Colonic mucosa (tissue), 4 donors: ENCODE measurements around the gene CDH12. TPM values are rescaled to one million over a fixed set of nuclear protein-coding genes. Genes with fewer than 3 reads are reported as not detected.
"Not testable (repeated sequence)": the region's sequence is repeated elsewhere in the genome, so short reads cannot be mapped to it uniquely, and the experiment has no call there.

Source experiments
- DNase-seq: peaks from one replicate; pipeline ENCODE4 v3.0.0-alpha.2; 2020
- H3K27ac ChIP-seq: fragments of 200-600 bp; one replicate; pipeline ENCODE4 v1.8.0; 2021
- H3K27me3 ChIP-seq: fragments of 200-600 bp; one replicate; pipeline ENCODE4 v1.8.0; 2021
- H3K36me3 ChIP-seq: fragments of 200-600 bp; one replicate; pipeline ENCODE4 v1.8.0; 2021
- H3K4me1 ChIP-seq: fragments of 200-600 bp; one replicate; pipeline ENCODE4 v1.8.0; 2021; ENCODE audit warnings: mild to moderate bottlenecking
- H3K4me3 ChIP-seq: fragments of 200-600 bp; one replicate; pipeline ENCODE4 v1.8.0; 2021
- H3K9ac ChIP-seq, 2 donors: one replicate each; pipeline ENCODE4 v1.7.0; 2013; ENCODE audit warnings: control low read depth in 2 of 2, low read depth in 2 of 2, low read length in 2 of 2
- H3K9me3 ChIP-seq: fragments of 200-600 bp; one replicate; pipeline ENCODE4 v1.8.0; 2021
- intact Hi-C: fragments of 100-400 bp; cut with DNase I; formaldehyde crosslinking; loops from one replicate; pipeline ENCODE4 v1.14.1; 2022
- total RNA-seq, 2 donors: library from RNA; stranded (reverse); fragmentation: NEBNext Ultra II Directional in 1 of 2; extraction: Animal tissue kit (Norgen Biotek cat#: 25700) in 1 of 2; gene quantifications; one replicate each; pipeline ENCODE4 v1.2.1, GENCODE V29; 2021
- TF ChIP-seq, protein P1 (sequence below): fragments of 200-600 bp; IDR thresholded peaks from one replicate; pipeline ENCODE4 v1.8.0; 2022; ENCODE audit warnings: antibody characterized with exemption, mild to moderate bottlenecking
- donor health status: healthy.
- donor health status: DM: no; HTN: no; CAD: no.
- donor health status: DM: no; HTN: no; CAD: no.

The CDH12 gene
- total RNA-seq, 2 donors from 2014 or later, result not detected

DNA sequence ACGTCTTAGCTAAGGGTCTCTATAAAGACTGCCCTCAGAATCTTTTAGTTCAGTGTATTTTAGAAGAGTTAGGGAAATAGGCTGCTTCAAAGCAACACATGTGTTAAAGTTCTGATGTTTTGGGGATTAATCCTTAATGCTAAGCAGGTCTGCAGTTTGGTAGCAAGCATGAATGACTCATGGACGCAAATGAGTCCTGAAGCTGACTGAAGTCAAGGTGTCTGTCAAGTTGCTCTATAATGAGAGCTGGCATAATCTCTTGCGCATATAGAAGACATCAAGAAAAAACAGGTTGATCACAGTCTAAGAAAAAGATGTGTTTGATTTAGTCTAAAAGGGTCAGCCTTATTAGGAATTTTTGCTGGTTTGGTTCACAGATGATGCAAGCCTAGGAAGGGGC, 630.1 kb downstream of the CDH12 start:
- TF ChIP-seq, protein P1, sequence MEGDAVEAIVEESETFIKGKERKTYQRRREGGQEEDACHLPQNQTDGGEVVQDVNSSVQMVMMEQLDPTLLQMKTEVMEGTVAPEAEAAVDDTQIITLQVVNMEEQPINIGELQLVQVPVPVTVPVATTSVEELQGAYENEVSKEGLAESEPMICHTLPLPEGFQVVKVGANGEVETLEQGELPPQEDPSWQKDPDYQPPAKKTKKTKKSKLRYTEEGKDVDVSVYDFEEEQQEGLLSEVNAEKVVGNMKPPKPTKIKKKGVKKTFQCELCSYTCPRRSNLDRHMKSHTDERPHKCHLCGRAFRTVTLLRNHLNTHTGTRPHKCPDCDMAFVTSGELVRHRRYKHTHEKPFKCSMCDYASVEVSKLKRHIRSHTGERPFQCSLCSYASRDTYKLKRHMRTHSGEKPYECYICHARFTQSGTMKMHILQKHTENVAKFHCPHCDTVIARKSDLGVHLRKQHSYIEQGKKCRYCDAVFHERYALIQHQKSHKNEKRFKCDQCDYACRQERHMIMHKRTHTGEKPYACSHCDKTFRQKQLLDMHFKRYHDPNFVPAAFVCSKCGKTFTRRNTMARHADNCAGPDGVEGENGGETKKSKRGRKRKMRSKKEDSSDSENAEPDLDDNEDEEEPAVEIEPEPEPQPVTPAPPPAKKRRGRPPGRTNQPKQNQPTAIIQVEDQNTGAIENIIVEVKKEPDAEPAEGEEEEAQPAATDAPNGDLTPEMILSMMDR, result no peak
- no peak for DNase-seq
- no peak overlapping the region for H3K27ac ChIP-seq
- no peaks in the 10 kb centered on the region for H3K9me3 ChIP-seq
- H3K36me3 ChIP-seq, result no peaks in the 10 kb centered on the region
- H3K4me3 ChIP-seq, result no peak overlapping the region
- H3K9ac ChIP-seq, result no peak overlapping the region
- no peaks in the 10 kb centered on the region for H3K4me1 ChIP-seq
- intact Hi-C loops, result no loop called here
- H3K27me3 ChIP-seq, result no peaks in the 10 kb centered on the region

DNA sequence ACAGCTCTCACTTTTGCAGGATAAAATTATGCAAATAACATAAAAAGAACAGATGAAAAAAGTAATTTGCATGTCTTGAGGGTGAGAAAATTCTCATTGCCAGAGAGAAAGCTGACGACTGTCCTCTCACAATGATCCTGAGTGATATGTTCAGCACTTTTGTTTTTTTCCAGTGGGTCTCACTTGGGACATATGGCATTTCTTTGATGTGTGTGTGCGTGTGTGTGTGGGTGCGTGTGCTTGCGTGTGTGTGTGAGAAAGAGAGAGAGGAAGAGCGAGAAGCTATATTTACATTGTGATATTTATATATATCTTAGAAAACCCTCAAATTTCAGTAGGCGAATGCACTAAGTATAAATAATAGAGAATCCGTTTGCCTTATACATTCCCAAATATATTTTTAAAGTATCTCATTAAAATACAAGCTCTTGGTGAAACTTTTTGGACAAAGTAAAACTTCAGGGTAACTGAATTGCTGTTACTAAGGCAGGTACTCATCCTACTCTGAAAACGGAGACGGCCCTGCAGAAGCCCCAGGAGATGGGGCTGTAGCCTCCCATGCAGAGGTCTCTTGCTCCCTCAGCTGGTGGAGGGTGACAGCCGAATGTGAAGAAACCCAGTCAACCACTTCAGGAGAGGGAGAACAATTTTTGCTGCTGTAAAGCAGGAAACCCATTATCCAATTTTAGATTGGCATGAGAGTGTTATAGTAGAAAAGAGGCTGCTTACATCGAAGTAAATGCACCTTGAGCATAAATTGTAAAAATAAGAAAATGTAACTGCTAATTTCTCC, 639.2 kb downstream of the CDH12 start:
- H3K4me3 ChIP-seq, intact Hi-C loops, H3K36me3 ChIP-seq, H3K27ac ChIP-seq, H3K9me3 ChIP-seq, H3K9ac ChIP-seq, DNase-seq, H3K4me1 ChIP-seq, H3K27me3 ChIP-seq: not testable (repeated sequence)

DNA sequence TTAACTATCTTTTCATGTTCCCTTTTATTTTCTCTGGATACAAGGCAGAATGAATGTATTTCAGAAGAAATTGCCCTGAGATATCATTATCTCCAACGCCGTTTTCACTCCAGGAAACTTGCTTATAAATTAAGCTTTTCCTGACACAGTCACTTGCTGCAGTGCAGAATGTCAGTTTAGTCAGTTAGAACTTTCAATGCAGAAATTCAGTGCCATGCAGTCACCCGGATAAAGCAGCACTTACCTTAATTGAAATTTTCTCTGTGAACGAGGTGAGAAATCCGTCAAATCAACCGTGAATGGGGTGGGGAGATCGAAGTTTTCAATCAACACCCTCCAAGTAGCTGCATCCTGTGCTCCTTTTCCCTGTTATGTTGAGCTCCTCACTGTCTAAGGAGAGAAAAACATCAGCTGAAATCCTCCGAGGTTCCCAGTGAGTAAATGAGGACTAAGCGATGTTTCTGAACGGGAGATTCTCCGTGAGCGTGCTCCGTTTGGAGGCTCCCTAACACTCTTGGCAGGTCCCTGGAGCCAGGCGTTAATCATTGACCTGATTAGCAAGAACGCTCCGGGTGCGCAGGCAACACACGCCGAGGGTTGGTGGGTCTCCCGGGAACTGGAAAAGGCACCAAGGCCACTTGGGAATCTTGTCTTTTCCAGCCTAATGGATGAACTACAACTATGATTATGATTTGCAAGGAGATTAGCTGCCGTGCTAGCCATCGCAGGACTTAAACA, 640.7 kb downstream of the CDH12 start:
- DNase-seq, H3K9ac ChIP-seq, H3K36me3 ChIP-seq, H3K9me3 ChIP-seq, H3K4me3 ChIP-seq, intact Hi-C loops, H3K4me1 ChIP-seq, H3K27ac ChIP-seq, H3K27me3 ChIP-seq: not testable (repeated sequence)

DNA sequence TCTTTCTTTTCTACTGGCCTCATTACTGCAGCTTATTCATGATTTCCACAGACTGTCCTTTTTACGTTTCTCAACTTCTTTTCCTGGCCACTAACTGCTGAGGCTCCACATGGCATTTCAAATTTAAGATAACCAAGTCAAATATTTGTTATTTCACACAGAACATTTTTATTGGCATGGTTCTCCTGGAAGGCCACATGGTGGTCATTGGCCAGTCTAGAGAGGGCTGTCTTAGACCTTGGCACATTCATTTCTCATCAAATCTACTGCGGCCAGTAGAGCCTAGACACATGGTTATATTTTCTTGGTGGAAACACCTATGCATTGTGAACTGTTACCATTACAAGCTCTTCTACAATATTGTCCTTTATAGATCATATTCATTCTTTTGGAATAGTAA, 644.7 kb downstream of the CDH12 start:
- intact Hi-C loops, DNase-seq, H3K4me1 ChIP-seq, H3K4me3 ChIP-seq, H3K27ac ChIP-seq, H3K27me3 ChIP-seq, H3K36me3 ChIP-seq, H3K9ac ChIP-seq, H3K9me3 ChIP-seq: not testable (repeated sequence)

DNA sequence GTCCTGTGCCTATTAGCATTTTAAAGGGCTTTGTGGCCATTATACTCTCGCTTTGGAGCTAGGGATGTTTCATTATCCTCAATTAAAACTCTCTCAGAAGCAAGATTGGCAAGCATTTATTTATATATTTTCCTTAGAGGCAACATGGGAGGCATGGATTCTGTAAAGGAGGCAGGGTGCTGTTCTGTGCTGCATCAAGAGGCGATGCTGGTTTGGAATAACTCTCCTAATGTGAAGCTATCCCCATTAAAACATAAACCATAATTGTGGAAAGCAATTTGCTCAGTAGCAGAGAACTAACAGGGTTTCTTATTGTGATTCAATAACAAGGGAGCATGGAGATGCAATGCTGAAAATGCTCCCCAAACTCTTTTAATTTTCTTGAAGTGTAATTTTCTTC, 664.5 kb downstream of the CDH12 start:
- DNase-seq, H3K27ac ChIP-seq, intact Hi-C loops: not testable (repeated sequence)

DNA sequence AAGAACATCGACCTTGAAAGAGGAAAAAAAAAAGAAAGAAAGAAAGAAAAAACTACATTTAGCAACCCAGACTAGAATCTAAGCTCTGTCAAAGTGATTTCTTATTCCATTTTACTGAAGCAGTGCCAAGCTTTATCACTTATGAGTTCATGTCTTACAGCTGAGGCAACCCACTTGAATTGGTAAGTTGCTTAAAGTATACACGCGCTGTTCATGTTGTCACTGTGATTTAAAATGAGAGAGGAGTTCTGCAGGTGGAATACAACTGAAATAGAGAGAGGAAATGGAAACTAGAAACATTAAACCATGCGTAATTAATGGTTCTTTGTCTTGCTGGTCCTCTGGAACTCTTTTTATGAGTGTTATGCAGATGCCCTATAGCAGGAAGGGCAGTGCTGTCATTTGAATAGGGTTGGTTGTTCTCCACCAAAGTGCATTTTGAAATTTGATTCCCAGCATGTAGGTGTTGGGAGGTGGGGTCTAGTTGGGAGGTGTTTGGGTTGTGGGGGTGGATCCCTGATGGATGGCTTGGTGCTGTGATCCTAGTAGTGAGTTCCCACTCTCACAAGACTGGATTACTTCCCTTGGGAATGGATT, 665.4 kb downstream of the CDH12 start:
- intact Hi-C loops, H3K27ac ChIP-seq, H3K4me3 ChIP-seq, H3K4me1 ChIP-seq, H3K36me3 ChIP-seq, H3K9me3 ChIP-seq, H3K9ac ChIP-seq, H3K27me3 ChIP-seq, DNase-seq: not testable (repeated sequence)

More for the DNA sequence above, 664.5 kb downstream of the CDH12 start:
- H3K27me3 ChIP-seq, H3K36me3 ChIP-seq, H3K4me3 ChIP-seq, H3K9me3 ChIP-seq, H3K9ac ChIP-seq, H3K4me1 ChIP-seq: not testable (repeated sequence)

DNA sequence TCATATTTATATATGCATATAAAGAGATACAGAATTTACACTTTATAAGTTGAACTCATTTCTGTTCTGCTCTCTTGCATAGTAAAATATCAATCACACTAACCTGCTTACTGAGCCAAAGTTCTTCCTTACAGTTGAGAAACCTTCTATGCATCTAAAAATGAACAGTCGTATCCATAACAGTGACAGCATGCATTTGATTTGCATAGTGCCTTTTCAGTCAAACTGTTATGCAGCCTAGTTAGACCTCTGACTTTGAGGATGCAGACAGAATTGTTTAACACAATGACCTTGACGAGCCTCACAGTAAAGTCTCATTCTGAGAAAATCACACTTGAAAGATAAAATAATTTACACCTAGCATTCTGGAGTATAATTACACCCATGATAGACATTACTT, 683.9 kb downstream of the CDH12 start:
- DNase-seq, H3K4me3 ChIP-seq, H3K27me3 ChIP-seq, H3K9me3 ChIP-seq, H3K9ac ChIP-seq, H3K4me1 ChIP-seq, intact Hi-C loops, H3K36me3 ChIP-seq, H3K27ac ChIP-seq: not testable (repeated sequence)

DNA sequence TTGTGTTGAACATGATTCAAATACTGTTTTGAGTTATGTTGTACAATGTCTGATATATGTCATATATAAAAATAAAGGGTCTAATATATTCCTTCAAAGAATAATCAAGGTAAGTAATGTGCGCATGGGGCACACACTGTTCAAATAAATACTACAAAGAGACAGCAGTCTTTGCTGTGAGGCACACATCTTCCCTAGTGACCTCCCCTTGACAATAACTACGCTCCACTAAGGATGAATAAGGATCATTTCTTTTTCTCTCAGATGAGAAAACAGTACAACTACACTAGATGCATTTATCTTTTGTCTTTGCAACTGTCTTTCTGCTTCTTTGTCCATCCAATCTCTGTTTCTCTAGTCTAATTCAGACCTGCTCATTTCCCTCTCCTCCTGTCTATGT, 684.4 kb downstream of the CDH12 start:
- H3K4me3 ChIP-seq, H3K4me1 ChIP-seq, H3K36me3 ChIP-seq, intact Hi-C loops, H3K9ac ChIP-seq, H3K27me3 ChIP-seq, DNase-seq, H3K9me3 ChIP-seq, H3K27ac ChIP-seq: not testable (repeated sequence)

DNA sequence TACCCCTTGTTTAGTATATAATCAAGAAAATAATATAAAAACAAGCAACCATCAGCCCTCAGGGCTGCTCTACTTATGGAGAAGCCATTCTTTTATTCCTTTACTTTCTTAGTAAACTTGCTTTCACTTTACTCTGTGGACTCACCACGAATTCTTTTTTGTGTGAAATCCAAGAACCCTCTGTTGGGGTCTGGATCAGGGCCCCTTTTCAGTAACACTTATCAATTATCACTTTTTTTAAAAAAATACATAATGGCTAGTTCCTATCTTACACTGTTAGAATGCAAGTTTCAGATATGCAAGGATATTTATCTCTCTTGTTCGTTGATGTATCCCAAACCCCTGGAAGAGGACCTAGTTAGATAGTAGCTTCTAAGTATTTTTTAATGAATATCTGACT, 687.2 kb downstream of the CDH12 start:
- H3K27ac ChIP-seq, H3K27me3 ChIP-seq, H3K4me1 ChIP-seq, H3K9me3 ChIP-seq, H3K36me3 ChIP-seq, H3K9ac ChIP-seq, H3K4me3 ChIP-seq, intact Hi-C loops, DNase-seq: not testable (repeated sequence)

DNA sequence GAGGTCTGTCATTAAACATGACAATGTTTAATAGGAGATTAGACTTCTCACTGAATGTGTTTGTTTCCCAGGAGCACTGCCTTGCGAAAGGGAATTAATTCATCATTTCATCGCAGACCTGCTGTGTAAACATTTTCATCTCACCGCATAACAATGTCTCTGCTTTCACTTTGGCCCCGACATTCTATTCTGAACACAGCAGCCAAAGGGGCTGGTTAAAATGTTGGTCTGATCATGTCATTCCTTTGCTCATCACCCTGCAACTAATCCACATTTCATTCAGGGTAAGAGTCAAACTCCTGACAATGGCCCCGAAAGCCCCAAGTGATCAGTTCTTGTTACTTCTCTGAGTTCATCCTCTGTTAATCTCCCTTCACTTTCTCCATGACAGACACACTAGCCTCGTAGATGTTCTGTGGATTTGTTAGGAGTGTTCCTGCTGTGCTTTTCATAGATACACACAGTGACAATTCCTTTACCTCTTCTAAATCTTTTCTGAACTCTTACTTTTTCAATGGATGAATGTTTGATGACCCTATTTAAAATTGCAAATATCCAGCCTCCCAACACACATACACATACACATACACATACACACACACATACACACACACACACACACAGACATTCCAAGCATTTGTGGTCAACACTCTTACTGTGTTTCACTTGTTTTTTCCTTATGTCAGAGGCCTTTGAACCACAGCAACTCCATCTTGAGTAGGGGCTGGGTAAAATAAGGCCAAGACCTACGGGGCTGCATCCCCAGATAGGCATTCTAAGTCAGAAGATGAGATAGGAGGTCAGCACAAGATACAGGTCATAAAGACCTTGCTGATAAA, 688.0 kb downstream of the CDH12 start:
- H3K27me3 ChIP-seq, DNase-seq, H3K36me3 ChIP-seq, H3K9ac ChIP-seq, H3K4me1 ChIP-seq, H3K27ac ChIP-seq, H3K4me3 ChIP-seq, intact Hi-C loops, H3K9me3 ChIP-seq: not testable (repeated sequence)

DNA sequence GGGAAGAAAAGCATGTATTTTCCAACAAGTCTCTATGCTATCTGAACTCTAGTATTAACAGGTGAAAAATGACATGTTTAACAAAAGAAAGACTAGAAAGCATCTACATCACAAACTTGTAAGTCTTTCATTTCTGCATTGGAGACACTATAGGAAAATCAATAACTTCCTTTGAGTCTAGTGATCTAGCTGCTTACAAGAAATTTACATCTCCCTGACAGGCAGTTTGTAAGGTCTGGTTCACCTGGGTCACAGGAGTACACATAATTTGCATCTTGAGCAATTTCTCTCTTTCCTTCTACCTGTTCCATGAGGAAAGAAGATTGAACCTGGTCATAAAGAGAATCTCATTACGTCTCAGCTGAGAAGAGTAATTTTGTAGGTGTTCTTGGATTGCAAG, 696.2 kb downstream of the CDH12 start:
- H3K27ac ChIP-seq, H3K36me3 ChIP-seq, DNase-seq, H3K4me3 ChIP-seq, H3K9me3 ChIP-seq, H3K4me1 ChIP-seq, intact Hi-C loops, H3K27me3 ChIP-seq, H3K9ac ChIP-seq: not testable (repeated sequence)

DNA sequence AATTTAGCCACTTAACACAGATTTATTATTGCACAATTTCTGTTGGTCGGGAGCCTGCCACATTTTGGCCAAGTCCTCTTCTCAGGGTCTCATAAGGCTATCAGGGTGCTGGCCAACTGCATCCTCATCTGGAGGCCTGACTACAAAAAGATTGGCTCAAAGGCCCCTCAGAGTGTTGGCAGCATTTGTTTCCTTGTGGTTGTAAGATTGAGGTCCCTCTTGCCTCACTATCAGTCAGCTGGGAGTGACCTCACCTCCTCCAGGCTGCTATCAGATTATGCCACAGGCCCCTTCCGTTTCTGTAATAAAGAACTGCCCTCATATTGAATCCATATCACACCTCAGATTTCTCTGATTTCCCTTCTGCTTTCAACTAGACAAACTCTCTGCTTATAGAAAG, 698.4 kb downstream of the CDH12 start:
- H3K4me3 ChIP-seq, H3K27me3 ChIP-seq, H3K36me3 ChIP-seq, H3K4me1 ChIP-seq, intact Hi-C loops, H3K27ac ChIP-seq, DNase-seq, H3K9me3 ChIP-seq, H3K9ac ChIP-seq: not testable (repeated sequence)
